MCF 10A (cell line): ENCODE data around the gene ARMH4. TPM values are rescaled to one million over a fixed set of nuclear protein-coding genes. Genes with fewer than 3 reads are reported as not detected.

Experiments
- BruUV-seq: library from RNA; stranded (reverse); fragments of 400-500 nt; replicated peaks from 2 replicates; lab custom pipeline; 2021; lab: Mats Ljungman, UMichigan
- CTCF ChIA-PET: fragments of 300-600 bp; sonication (Branson Sonifier 250); formaldehyde crosslinking; extraction: SDS; loops from one replicate; lab custom pipeline; 2021; ENCODE audit warnings: antibody characterized with exemption, inconsistent platforms; lab: Yijun Ruan, JAX
- POLR2A ChIA-PET: fragments of 300-600, 350-650 bp; sonication (Branson Sonifier 250); formaldehyde crosslinking; extraction: SDS; loops from one replicate; lab custom pipeline; 2020; ENCODE audit warnings: antibody characterized with exemption, inconsistent platforms; lab: Yijun Ruan, JAX
- DNase-seq: peaks from one replicate; pipeline ENCODE4 v3.0.0-alpha.2; 2018; ENCODE audit not compliant: unreplicated experiment
- H3K27ac Mint-ChIP-seq: one replicate; pipeline ENCODE4 v1.8.0; 2022; ENCODE audit warnings: mild to moderate bottlenecking, low read depth, mixed read lengths; ENCODE audit not compliant: unreplicated experiment
- H3K27me3 Mint-ChIP-seq: one replicate; pipeline ENCODE4 v1.8.0; 2022; ENCODE audit warnings: mixed read lengths; ENCODE audit not compliant: insufficient read depth, unreplicated experiment
- H3K36me3 Mint-ChIP-seq: one replicate; pipeline ENCODE4 v1.8.0; 2022; ENCODE audit warnings: mild to moderate bottlenecking, moderate library complexity, mixed read lengths; ENCODE audit not compliant: insufficient read depth, unreplicated experiment
- H3K4me1 Mint-ChIP-seq: one replicate; pipeline ENCODE4 v1.8.0; 2022; ENCODE audit warnings: mixed read lengths; ENCODE audit not compliant: insufficient read depth, unreplicated experiment
- H3K4me3 Mint-ChIP-seq: one replicate; pipeline ENCODE4 v1.8.0; 2022; ENCODE audit warnings: mild to moderate bottlenecking, moderate library complexity, mixed read lengths; ENCODE audit not compliant: unreplicated experiment
- H3K9me3 Mint-ChIP-seq: one replicate; pipeline ENCODE4 v1.8.0; 2022; ENCODE audit warnings: mixed read lengths; ENCODE audit not compliant: unreplicated experiment
- CTCF ChIP-seq: fragments of 200-600 bp; IDR thresholded peaks from one replicate; pipeline ENCODE4 v1.8.0; 2022; ENCODE audit warnings: antibody characterized with exemption, mild to moderate bottlenecking; ENCODE audit not compliant: unreplicated experiment
- intact Hi-C: fragments of 100-400 bp; cut with micrococcal nuclease; formaldehyde crosslinking; loops from 2 replicates; pipeline ENCODE4 v1.14.1; 2022
- total RNA-seq: library from RNA; stranded (reverse); gene quantifications from 2 replicates; pipeline ENCODE4 v1.2.3, GENCODE V29; 2022

Gene ARMH4
- total RNA-seq, 1 experiment from 2014 or later, result not detected

- Mint-ChIP-seq H3K36me3 (peaks cover 5% of the 10 kb centered on the region), H3K27me3 (peaks cover 29% of the 10 kb centered on the region), H3K27ac (no peak overlapping the region), H3K9me3 (no peaks in the 10 kb centered on the region), H3K4me1 (peaks cover 14% of the 10 kb centered on the region), H3K4me3 (no peak overlapping the region)
- BruUV-seq, result no TSS peak
- no peak for TF ChIP-seq CTCF
- intact Hi-C loops, result no loop called here
- ChIA-PET POLR2A (no interaction called here), CTCF (interaction anchor here (0.9 to 8.2 kb wide), 5 partner anchors 15 to 868 kb away, joined by 3 to 108 read pairs (median 4); partner anchors contain the start of gene ARMH4)
- DNase-seq, result no peak
Observed at GRCh38 chr14:58167891-58168290, 15.9 kb upstream of the ARMH4 start.

- Mint-ChIP-seq H3K4me3 (no peak overlapping the region), H3K36me3 (peaks cover 5% of the 10 kb centered on the region), H3K27ac (no peak overlapping the region), H3K4me1 (peaks cover 13% of the 10 kb centered on the region), H3K27me3 (peaks cover 29% of the 10 kb centered on the region), H3K9me3 (no peaks in the 10 kb centered on the region)
- POLR2A ChIA-PET, result no interaction called here
- CTCF ChIA-PET, result interaction anchor here (0.5 to 8.2 kb wide), 7 partner anchors 10 to 195 kb away, joined by 3 to 108 read pairs (median 5); partner anchors contain the start of gene ARMH4
- intact Hi-C loops, result no loop called here
- TF ChIP-seq CTCF, result no peak
- DNase-seq, result no peak
- BruUV-seq, result no TSS peak
Observed at GRCh38 chr14:58167057-58167456, 15.0 kb upstream of the ARMH4 start.

GRCh38 chr14:58166005-58166983, 14.3 kb upstream of the ARMH4 start:
- Mint-ChIP-seq H3K36me3 (peaks cover 5% of the 10 kb centered on the region), H3K4me1 (peaks cover 8% of the 10 kb centered on the region), H3K9me3 (no peaks in the 10 kb centered on the region), H3K4me3 (no peak overlapping the region), H3K27me3 (peaks cover 29% of the 10 kb centered on the region), H3K27ac (no peak overlapping the region)
- intact Hi-C loops, result loop anchor here (1.0 kb wide), 1 partner anchor 58 kb away; no protein-coding TSS in a partner anchor
- ChIA-PET CTCF (interaction anchor here (0.5 to 8.2 kb wide), 14 partner anchors 10 to 196 kb away, joined by 3 to 108 read pairs (median 5); partner anchors contain the start of gene ARMH4), POLR2A (interaction anchor here (1.2 kb wide), 1 partner anchor 50 kb away, joined by 3 read pairs; no protein-coding TSS in a partner anchor)
- DNase-seq, result peak; percentile 77
- no TSS peak for BruUV-seq
- peak; percentile 73 for TF ChIP-seq CTCF

GRCh38 chr14:58160561-58160960, 8.5 kb upstream of the ARMH4 start:
- intact Hi-C loops, result no loop called here
- TF ChIP-seq CTCF, result no peak
- Mint-ChIP-seq H3K4me3 (no peak overlapping the region), H3K36me3 (no peaks in the 10 kb centered on the region), H3K9me3 (no peaks in the 10 kb centered on the region), H3K27me3 (peaks cover 25% of the 10 kb centered on the region), H3K27ac (no peak overlapping the region), H3K4me1 (no peaks in the 10 kb centered on the region)
- CTCF ChIA-PET, result interaction anchor here (0.8 to 1.2 kb wide), 4 partner anchors 10 to 52 kb away, joined by 3 to 9 read pairs (median 4); no protein-coding TSS in a partner anchor
- no peak for DNase-seq
- BruUV-seq, result no TSS peak
- POLR2A ChIA-PET, result interaction anchor here (1.2 kb wide), 1 partner anchor 55 kb away, joined by 4 read pairs; no protein-coding TSS in a partner anchor
